ENCODE results near the gene GAS7. TPM values are rescaled to one million over a fixed set of nuclear protein-coding genes. Genes with fewer than 3 reads are reported as not detected.
A peak's percentile ranks its signal among the peaks of the same experiment; 100 is the strongest.

The GAS7 gene
- total RNA-seq, 1 donor from 2014 or later = 2.9 TPM

GRCh38 chr17:10061111-10061845 is 137.1 kb downstream of the GAS7 start:
- H3K27me3 Mint-ChIP-seq (ENCODE audit: insufficient read depth, low read depth) = peaks cover 6% of the 10 kb centered on the region
- no peaks in the 10 kb centered on the region for H3F3A ChIP-seq (ENCODE audit: low read depth)
- H3K79me2 ChIP-seq (ENCODE audit: low read depth) = no peaks in the 10 kb centered on the region
- no peak overlapping the region for H3K9ac ChIP-seq
- no peak overlapping the region for H3K27ac Mint-ChIP-seq
- no peaks in the 10 kb centered on the region for H3K36me3 ChIP-seq
- H4K20me1 ChIP-seq (ENCODE audit: low read depth) = no peaks in the 10 kb centered on the region
- H3K9me3 ChIP-seq (ENCODE audit: low read depth) = no peaks in the 10 kb centered on the region
- H3K4me3 ChIP-seq = no peak overlapping the region
- TF ChIP-seq EZH2phosphoT487 (IDR thresholded peaks at IDR 0.05) (no peak), EZH2 (IDR thresholded peaks at IDR 0.05) (no peak), CTCF (IDR thresholded peaks at IDR 0.05) (no peak)
- H3K4me2 ChIP-seq = no peak overlapping the region
- H3K36me3 Mint-ChIP-seq = peaks cover 2% of the 10 kb centered on the region
- no peak overlapping the region for H3K27ac ChIP-seq
- no peak overlapping the region for H2AFZ ChIP-seq (replicated peaks)
- H3K27me3 ChIP-seq = no peaks in the 10 kb centered on the region
- H3K9me3 Mint-ChIP-seq = peaks cover 14% of the 10 kb centered on the region
- peaks cover 39% of the 10 kb centered on the region for H3K4me1 Mint-ChIP-seq
- peak overlapping the region; percentile 30 for H3K4me3 Mint-ChIP-seq
- H3K4me1 ChIP-seq = peaks cover 10% of the 10 kb centered on the region
- DNase-seq (ENCODE audit: low spot score) = no peak

DNA sequence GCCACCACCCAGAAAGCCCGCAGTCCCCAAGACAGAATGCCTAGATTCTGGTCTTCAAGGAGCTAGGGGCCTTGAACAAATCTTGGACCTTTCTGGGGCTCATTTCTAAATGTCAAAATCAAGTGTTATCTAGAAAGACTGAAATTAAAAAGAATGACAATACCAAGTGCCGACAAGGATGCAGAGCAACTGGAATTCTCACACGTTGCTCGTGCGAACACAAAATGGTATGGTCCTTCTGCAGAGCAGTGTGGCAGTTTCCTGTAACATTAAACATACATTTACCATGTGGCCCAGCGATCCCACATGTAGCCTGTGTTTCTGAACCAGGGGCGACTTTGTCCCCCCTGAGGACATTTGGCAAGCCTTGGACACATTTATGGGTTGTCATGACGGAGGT is 137.9 kb downstream of the GAS7 start:
- H3K27me3 ChIP-seq = no peaks in the 10 kb centered on the region
- peaks cover 10% of the 10 kb centered on the region for H3K4me1 ChIP-seq
- H3K27ac ChIP-seq = no peak overlapping the region
- H3K4me3 ChIP-seq = no peak overlapping the region
- H3F3A ChIP-seq (ENCODE audit: low read depth) = no peaks in the 10 kb centered on the region
- TF ChIP-seq EZH2 (IDR thresholded peaks at IDR 0.05) = no peak
- TF ChIP-seq CTCF (IDR thresholded peaks at IDR 0.05) = no peak
- no peak for TF ChIP-seq EZH2phosphoT487 (IDR thresholded peaks at IDR 0.05)
- H3K9me3 Mint-ChIP-seq = peaks cover 14% of the 10 kb centered on the region
- H4K20me1 ChIP-seq (ENCODE audit: low read depth) = no peaks in the 10 kb centered on the region
- no peak for DNase-seq (ENCODE audit: low spot score)
- H3K9me3 ChIP-seq (ENCODE audit: low read depth) = no peaks in the 10 kb centered on the region
- peaks cover 6% of the 10 kb centered on the region for H3K27me3 Mint-ChIP-seq (ENCODE audit: insufficient read depth, low read depth)
- H3K36me3 Mint-ChIP-seq = peaks cover 2% of the 10 kb centered on the region
- no peak overlapping the region for H3K27ac Mint-ChIP-seq
- no peaks in the 10 kb centered on the region for H3K79me2 ChIP-seq (ENCODE audit: low read depth)
- H3K9ac ChIP-seq = no peak overlapping the region
- H2AFZ ChIP-seq (replicated peaks) = no peak overlapping the region
- no peaks in the 10 kb centered on the region for H3K36me3 ChIP-seq
- H3K4me1 Mint-ChIP-seq = peaks cover 39% of the 10 kb centered on the region
- no peak overlapping the region for H3K4me3 Mint-ChIP-seq
- H3K4me2 ChIP-seq = no peak overlapping the region

DNA sequence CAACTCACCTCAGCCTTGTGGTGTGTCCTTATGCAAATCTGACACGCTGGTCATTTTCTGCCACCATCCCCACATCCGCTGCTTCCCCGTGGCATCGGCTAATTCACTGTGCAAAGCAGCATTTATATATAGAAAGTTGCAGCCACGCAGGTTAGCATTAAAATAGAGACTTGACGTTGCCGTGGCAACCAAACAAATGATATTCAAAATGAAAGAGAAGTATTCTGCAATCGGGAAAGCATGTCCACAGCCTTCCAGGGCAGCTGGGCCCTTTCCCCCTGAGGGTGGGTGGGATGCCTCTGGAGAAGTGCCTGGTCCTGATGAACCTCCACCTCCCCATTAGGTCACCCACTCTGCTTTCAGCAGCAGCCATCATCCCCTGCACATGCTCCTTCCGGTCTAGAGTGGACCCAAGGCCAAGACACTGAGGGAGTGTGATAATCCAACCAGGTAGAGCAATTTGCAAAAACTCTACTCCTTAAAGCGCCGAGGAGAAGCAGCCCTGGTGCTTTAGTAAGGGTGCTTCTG is 138.7 kb downstream of the GAS7 start:
- Histone ChIP-seq H3K9me3 (ENCODE audit: low read depth) (no peaks in the 10 kb centered on the region), H4K20me1 (ENCODE audit: low read depth) (no peaks in the 10 kb centered on the region), H2AFZ (replicated peaks) (no peak overlapping the region), H3K4me1 (peaks cover 10% of the 10 kb centered on the region), H3F3A (ENCODE audit: low read depth) (no peaks in the 10 kb centered on the region), H3K9ac (no peak overlapping the region), H3K27me3 (no peaks in the 10 kb centered on the region), H3K79me2 (ENCODE audit: low read depth) (no peaks in the 10 kb centered on the region), H3K36me3 (no peaks in the 10 kb centered on the region), H3K4me3 (no peak overlapping the region), H3K4me2 (no peak overlapping the region), H3K27ac (no peak overlapping the region)
- peaks cover 2% of the 10 kb centered on the region for H3K36me3 Mint-ChIP-seq
- no peak overlapping the region for H3K4me3 Mint-ChIP-seq
- peaks cover 10% of the 10 kb centered on the region for H3K9me3 Mint-ChIP-seq
- peaks cover 39% of the 10 kb centered on the region for H3K4me1 Mint-ChIP-seq
- no peak overlapping the region for H3K27ac Mint-ChIP-seq
- no peak for TF ChIP-seq CTCF (IDR thresholded peaks at IDR 0.05)
- no peak for TF ChIP-seq EZH2phosphoT487 (IDR thresholded peaks at IDR 0.05)
- TF ChIP-seq EZH2 (IDR thresholded peaks at IDR 0.05) = no peak
- H3K27me3 Mint-ChIP-seq (ENCODE audit: insufficient read depth, low read depth) = peaks cover 6% of the 10 kb centered on the region
- no peak for DNase-seq (ENCODE audit: low spot score)
